Stimulated activated CD8-positive, alpha-beta memory T cell treated with anti-CD3 and anti-CD28 coated beads, Interleukin-4, amount 100 ng/mL, for 1 hour (primary cell): ENCODE measurements around the gene RPUSD1.
"Not testable (repeated sequence)": the region's sequence is repeated elsewhere in the genome, so short reads cannot be mapped to it uniquely, and the experiment has no call there.

Experiments
- DNase-seq, 2 donors: peaks; one replicate each; pipeline ENCODE4 v3.0.0-alpha.2; 2020; ENCODE audit warnings: low read depth in 2 of 2, low spot score in 1 of 2

The RPUSD1 gene

GRCh38 chr16:768428-768827, 19.8 kb downstream of the RPUSD1 start:
- DNase-seq = no peak

- no peak for DNase-seq
These were observed 20.4 kb downstream of the RPUSD1 start for GRCh38 chr16:767743-768235.

GRCh38 chr16:766820-767640, 21.2 kb downstream of the RPUSD1 start:
- DNase-seq = no peak

GRCh38 chr16:766008-766819, 22.0 kb downstream of the RPUSD1 start:
- no peak for DNase-seq

GRCh38 chr16:765488-765865, 22.7 kb downstream of the RPUSD1 start:
- DNase-seq = no peak

- no peak for DNase-seq
These were observed 23.2 kb downstream of the RPUSD1 start for GRCh38 chr16:764848-765487.

GRCh38 chr16:764184-764750, 23.9 kb downstream of the RPUSD1 start:
- no peak for DNase-seq

GRCh38 chr16:763369-764183, 24.6 kb downstream of the RPUSD1 start:
- no peak for DNase-seq

GRCh38 chr16:762595-763268, 25.4 kb downstream of the RPUSD1 start:
- DNase-seq = no peak

- DNase-seq = no peak
These were observed 26.3 kb downstream of the RPUSD1 start for GRCh38 chr16:761625-762513.

GRCh38 chr16:760545-761343, 27.4 kb downstream of the RPUSD1 start, which contains the start of gene MSLN:
Gene MSLN (plus strand): TSS chr16:760734. CDS start chr16:762681, 1,947 bp downstream.
- no peak for DNase-seq

- DNase-seq = no peak
These were observed 28.1 kb downstream of the RPUSD1 start for GRCh38 chr16:760065-760464.

- DNase-seq = no peak
These were observed 28.9 kb downstream of the RPUSD1 start for GRCh38 chr16:759110-759910.

GRCh38 chr16:756428-756827, 31.8 kb downstream of the RPUSD1 start:
- no peak for DNase-seq

GRCh38 chr16:754656-755055, 33.5 kb downstream of the RPUSD1 start:
- no peak for DNase-seq

GRCh38 chr16:754121-754607, 34.0 kb downstream of the RPUSD1 start:
- DNase-seq = not testable (repeated sequence)

- DNase-seq = no peak
These were observed 36.2 kb downstream of the RPUSD1 start for GRCh38 chr16:752007-752312.
